Measurements from ENCODE around the gene SNTB2.

DNA sequence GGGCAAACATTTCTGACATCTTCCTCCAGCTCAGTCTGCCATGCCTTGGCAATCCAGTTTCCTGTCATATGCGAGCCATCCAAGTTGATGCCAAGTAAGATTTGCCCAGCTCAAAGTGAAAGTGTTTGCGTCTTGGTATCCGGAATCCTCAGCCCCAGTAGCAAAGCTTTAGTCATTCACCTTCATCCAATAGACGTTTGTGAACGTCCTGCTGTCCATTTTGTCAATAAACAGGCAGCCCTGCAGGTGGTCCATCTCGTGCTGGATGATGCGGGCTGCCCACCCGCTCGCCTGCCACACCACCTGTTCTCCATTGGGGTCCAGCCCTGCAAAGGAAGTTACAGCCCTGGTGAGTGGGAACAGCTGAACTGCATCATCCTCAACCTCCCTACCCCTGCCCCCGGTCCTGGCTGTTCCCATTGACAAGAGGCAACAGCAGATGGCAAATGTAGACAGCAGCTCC is 141.9 kb downstream of the SNTB2 start:
- TF ChIP-seq POLR2A (IDR thresholded peaks at IDR 0.05; ENCODE audit: low read depth, low read length) (no peak), POLR2AphosphoS5 (IDR thresholded peaks at IDR 0.05; ENCODE audit: low read depth, low read length) (0 out of 2 replicates have a peak, but pooled peaks have one; percentile 9)

All from GM12892 (cell line).